HepG2 (cell line): ENCODE data around the gene MAGEA3. TPM values are rescaled to one million over a fixed set of nuclear protein-coding genes. Genes with fewer than 3 reads are reported as not detected.
A peak's percentile ranks its signal among the peaks of the same experiment; 100 is the strongest.
"Not testable (repeated sequence)": the region's sequence is repeated elsewhere in the genome, so short reads cannot be mapped to it uniquely, and the experiment has no call there.

Experiments used
- ATAC-seq: fragments of 200-7000 bp; cut with Tn5 transposase; 3 replicates; pipeline ENCODE4 v1.9.1; 2020; ENCODE audit warnings: mild to moderate bottlenecking, moderate library complexity
- Bru-seq: library from RNA; stranded (reverse); fragments of 400-500 nt; gene quantifications from one replicate; lab custom pipeline; 2021; lab: Mats Ljungman, UMichigan
- BruChase-seq, 2 experiments: library from RNA; stranded (reverse); fragments of 400-500 nt; gene quantifications; one replicate each; lab custom pipeline; 2021; lab: Mats Ljungman, UMichigan
- BruUV-seq: library from RNA; stranded (reverse); fragments of 400-500 nt; replicated peaks from 2 replicates; lab custom pipeline; 2021; lab: Mats Ljungman, UMichigan
- CTCF ChIA-PET: fragments of 300-600 bp; formaldehyde crosslinking; extraction: SDS; loops from one replicate; lab custom pipeline; 2021; ENCODE audit warnings: low total read pairs, inconsistent platforms, low intra/inter-chr PET ratio; lab: Yijun Ruan, JAX
- POLR2A ChIA-PET: fragments of 350-600 bp; sonication (Branson Sonifier 250); formaldehyde crosslinking; loops from one replicate; lab custom pipeline; 2020; ENCODE audit warnings: antibody characterized with exemption, inconsistent platforms; lab: Yijun Ruan, JAX
- DNase-seq: peaks from one replicate; pipeline ENCODE4 v3.0.0-alpha.2; 2015; ENCODE audit warnings: low spot score
- FAIRE-seq: peaks from 3 replicates; lab custom pipeline; 2011; peaks lifted over from hg19 to GRCh38; lab: Jason Lieb, UNC
- H2AFZ ChIP-seq: one replicate; pipeline ENCODE4 v1.6.1; 2011; ENCODE audit warnings: low read length, inconsistent platforms
- H3K27ac ChIP-seq: fragments of 300-600 bp; 3 replicates; pipeline ENCODE4 v1.8.0; 2011; ENCODE audit warnings: mixed run types, mild to moderate bottlenecking, mixed read lengths, low read length, inconsistent platforms; ENCODE audit not compliant: insufficient read depth; ENCODE audit errors: extremely low read length
- H3K27me3 ChIP-seq, 2 experiments: fragments of 200-600 bp in 1 of 2; 2 replicates in 1 of 2; 3 replicates in 1 of 2; pipeline versions ENCODE4 v1.6.0 to v1.8.0; 2011; ENCODE audit warnings: low read length in 2 of 2, mild to moderate bottlenecking in 2 of 2, moderate library complexity in 2 of 2, inconsistent platforms in 1 of 2; ENCODE audit not compliant: insufficient read depth in 2 of 2, control insufficient read depth in 1 of 2
- H3K36me3 ChIP-seq, 2 experiments: fragments of 200-600 bp in 1 of 2; replicated peaks in 1 of 2; 2 replicates in 1 of 2; 3 replicates in 1 of 2; pipeline versions ENCODE4 v1.5.1 to v1.8.0; 2011; ENCODE audit warnings: low read length in 2 of 2, inconsistent platforms in 1 of 2; ENCODE audit not compliant: insufficient read depth in 2 of 2, control insufficient read depth in 1 of 2
- H3K4me1 ChIP-seq: 2 replicates; pipeline ENCODE4 v1.5.1; 2012; ENCODE audit warnings: low read length, inconsistent platforms; ENCODE audit not compliant: insufficient read depth
- H3K4me2 ChIP-seq: 2 replicates; pipeline ENCODE4 v1.6.0; 2011; ENCODE audit warnings: low read depth, low read length, inconsistent platforms
- H3K4me3 ChIP-seq, 3 experiments: fragments of 200-600 bp in 1 of 3; sonication (generic), shearing (Covaris generic) in 1 of 3; replicated peaks in 1 of 3; 2 replicates each; pipeline ENCODE4 v1.5.1; 2011 to 2016; ENCODE audit warnings: low read length in 3 of 3, inconsistent platforms in 2 of 3, low read depth in 2 of 3, mild to moderate bottlenecking in 2 of 3, control low read depth in 1 of 3, mixed read lengths in 1 of 3; ENCODE audit not compliant: insufficient read depth in 1 of 3
- H3K79me2 ChIP-seq: one replicate; pipeline ENCODE4 v1.6.1; 2011; ENCODE audit warnings: low read length, inconsistent platforms; ENCODE audit not compliant: insufficient read depth
- H3K9ac ChIP-seq: 2 replicates; pipeline ENCODE4 v1.6.0; 2011; ENCODE audit warnings: mild to moderate bottlenecking, low read depth, low read length, inconsistent platforms; ENCODE audit not compliant: insufficient read depth
- H3K9me3 ChIP-seq: 2 replicates; pipeline ENCODE4 v1.5.1; 2012; ENCODE audit warnings: mild to moderate bottlenecking, low read length
- H4K20me1 ChIP-seq: 2 replicates; pipeline ENCODE4 v1.6.0; 2011; ENCODE audit warnings: inconsistent platforms, mild to moderate bottlenecking, low read length, moderate library complexity; ENCODE audit not compliant: insufficient read depth
- WGBS: methylation state at CpG from one replicate; pipeline ENCODE4 v1.1.6; 2017; ENCODE audit warnings: low lambda C conversion rate; 5-methylcytosine and 5-hydroxymethylcytosine counted together
- in situ Hi-C: cut with HindIII; loops from 2 replicates; pipeline ENCODE4 v1.10.0; 2017; ENCODE audit warnings: low pct_unique_long_range_greater_than_20kb; ENCODE audit not compliant: extremely low pct_ligation_motif_present
- intact Hi-C: fragments of 100-400 bp; cut with micrococcal nuclease; formaldehyde crosslinking; loops from one replicate; pipeline ENCODE4 v1.10.0; 2022; ENCODE audit not compliant: unreplicated experiment
- long read RNA-seq, 2 experiments: library from RNA in 1 of 2; library from polyadenylated mRNA in 1 of 2; stranded (forward) in 1 of 2; unstranded in 1 of 2; transcript quantifications; one replicate each; pipeline ENCODE4 v2.0.0, GENCODE V29; 2019 to 2022
- polyA minus RNA-seq, 3 experiments: library from RNA; depleted of rRNA, polyadenylated mRNA; stranded (reverse); fragments of >200 nt; gene quantifications; 2 replicates each; pipeline ENCODE4 v1.2.3, GENCODE V29; 2011; ENCODE audit warnings: low replicate concordance in 1 of 3
- polyA plus RNA-seq, 8 experiments: library from polyadenylated mRNA; depleted of rRNA in 3 of 8; stranded (reverse) in 7 of 8; unstranded in 1 of 8; fragments of >200 nt; fragmentation: Illumina TruSeq in 4 of 8; extraction: Trizol in 4 of 8; gene quantifications; 2 replicates each; pipeline versions ENCODE4 v1.2.1 to v1.2.3, GENCODE V29; 2011 to 2016; ENCODE audit warnings: low read depth in 4 of 8, missing spikeins in 1 of 8, mixed read lengths in 1 of 8; ENCODE audit not compliant: insufficient read depth in 1 of 8
- total RNA-seq, 5 experiments: library from RNA; depleted of rRNA; stranded (reverse); fragments of >200 nt; fragmentation: Illumina TruSeq; extraction: Trizol; gene quantifications; 2 replicates each; pipeline ENCODE4 v1.2.3, GENCODE V29; 2016; ENCODE audit warnings: low read depth in 1 of 5

Gene MAGEA3
- total RNA-seq (2016; rRNA removed; fragmentation: Illumina TruSeq; extraction: Trizol) (not detected in 2 replicates), polyA plus RNA-seq (2011; rRNA removed) (not detected in 2 replicates), polyA minus RNA-seq (2011; rRNA and poly(A)+ RNA removed; ENCODE audit: low replicate concordance) (0.40 and 2.8 TPM in 2 replicates), Bru-seq, nascent RNA (not detected), BruChase-seq, experiment 1, labeled RNA remaining after a 6-hour chase (not detected), BruChase-seq, experiment 2, labeled RNA remaining after a 2-hour chase (not detected)
- total RNA-seq (2016; cell fraction: cytosol; rRNA removed; fragmentation: Illumina TruSeq; extraction: Trizol; ENCODE audit: low read depth), result not detected in 2 replicates
- total RNA-seq (2016; cell fraction: insoluble cytoplasmic fraction; rRNA removed; fragmentation: Illumina TruSeq; extraction: Trizol), result 0.11 TPM in 1 of 2 replicates, not detected in the other
- total RNA-seq (2016; cell fraction: membrane; rRNA removed; fragmentation: Illumina TruSeq; extraction: Trizol), result not detected in 2 replicates
- total RNA-seq (2016; cell fraction: nucleus; rRNA removed; fragmentation: Illumina TruSeq; extraction: Trizol), result not detected in 2 replicates
- not detected in 2 replicates for polyA plus RNA-seq (2011; cell fraction: cytosol; rRNA removed)
- polyA plus RNA-seq (2011; cell fraction: nucleus; rRNA removed), result not detected in 2 replicates
- not detected in 2 replicates for polyA plus RNA-seq (2012)
- not detected in 2 replicates for polyA plus RNA-seq (2016; cell fraction: cytosol; fragmentation: Illumina TruSeq; extraction: Trizol; ENCODE audit: low read depth)
- 0.20 TPM in 1 of 2 replicates, not detected in the other for polyA plus RNA-seq (2016; cell fraction: insoluble cytoplasmic fraction; fragmentation: Illumina TruSeq; extraction: Trizol; ENCODE audit: low read depth)
- polyA plus RNA-seq (2016; cell fraction: membrane; fragmentation: Illumina TruSeq; extraction: Trizol; ENCODE audit: low read depth), result not detected in 2 replicates
- polyA plus RNA-seq (2016; cell fraction: nucleus; fragmentation: Illumina TruSeq; extraction: Trizol; ENCODE audit: insufficient read depth, low read depth), result not detected in 2 replicates
- polyA minus RNA-seq (2011; cell fraction: cytosol; rRNA and poly(A)+ RNA removed), result not detected in 2 replicates
- not detected in 2 replicates for polyA minus RNA-seq (2011; cell fraction: nucleus; rRNA and poly(A)+ RNA removed)
- long read RNA-seq, experiment 1, partial matches to known transcripts, result 0 of 3 reads
- long read RNA-seq, experiment 1, other reads (novel, unspliced or antisense), result 0 of 3 reads
- long read RNA-seq, experiment 2, partial matches to known transcripts, result 0 of 1 reads
- long read RNA-seq, experiment 2, other reads (novel, unspliced or antisense), result 1 of 1 reads

- DNase-seq, H3K9ac ChIP-seq, H2AFZ ChIP-seq, intact Hi-C loops, H3K4me3 ChIP-seq, ATAC-seq, in situ Hi-C loops, BruUV-seq, H3K4me1 ChIP-seq, H3K27me3 ChIP-seq, H3K9me3 ChIP-seq, CTCF ChIA-PET, H3K79me2 ChIP-seq, H4K20me1 ChIP-seq, H3K27ac ChIP-seq, H3K4me2 ChIP-seq, POLR2A ChIA-PET, H3K36me3 ChIP-seq: not testable (repeated sequence)
- WGBS, result no CpG with 5 or more reads among the region's 34 CpGs
- peak; percentile 67 for FAIRE-seq
Measured at GRCh38 chrX:152697952-152698931, at the start of gene MAGEA3. MAGEA3 (plus strand) TSS chrX:152698794; CDS start chrX:152700833, 2,039 bp downstream.
